ENCODE measurements around the gene HRCT1.

DNA sequence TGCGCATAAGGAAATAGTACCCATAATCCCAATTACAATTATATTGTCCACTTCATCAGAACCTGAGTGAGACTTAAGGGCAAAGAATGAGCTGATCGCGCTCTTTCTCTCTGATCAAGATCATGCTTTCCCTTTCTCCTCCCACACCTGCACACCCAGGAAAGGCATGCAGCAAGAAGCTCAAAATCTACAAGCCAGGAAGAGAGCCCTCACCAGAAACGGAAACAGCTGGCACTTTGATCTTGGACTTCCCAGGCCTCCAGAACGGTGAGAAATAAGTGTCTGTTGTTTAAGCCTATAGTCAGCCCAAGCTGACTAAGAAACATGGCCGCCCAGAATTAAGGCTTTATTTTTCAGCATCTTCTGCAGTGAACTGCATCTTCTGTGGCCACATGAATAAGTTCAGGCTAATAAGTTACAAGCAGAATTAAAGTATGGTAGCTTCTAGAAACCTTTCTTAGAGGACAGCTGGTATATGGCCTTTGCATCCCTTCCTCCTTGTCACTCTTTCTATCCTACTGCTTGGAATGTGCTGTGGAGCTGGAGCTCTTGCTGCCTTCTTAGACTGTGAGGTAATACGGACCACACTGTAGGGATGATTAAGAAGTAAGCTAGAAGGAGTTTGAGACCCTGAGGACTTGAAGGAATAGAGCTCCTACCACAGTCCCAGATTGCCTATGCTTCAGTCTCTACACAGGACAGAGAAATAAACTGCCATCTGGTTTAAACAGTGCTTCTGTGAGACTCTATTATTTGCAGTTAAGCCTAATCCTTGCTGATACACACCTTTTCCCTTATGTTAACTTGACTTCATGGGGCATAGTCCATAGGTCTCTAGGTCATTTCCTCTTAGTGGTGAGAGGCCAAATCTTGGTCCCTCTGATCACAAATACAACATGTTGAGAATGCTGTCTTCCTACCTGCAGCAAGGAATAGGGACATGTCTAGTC, 34.7 kb downstream of the HRCT1 start:
- TF ChIP-seq, protein P1, sequence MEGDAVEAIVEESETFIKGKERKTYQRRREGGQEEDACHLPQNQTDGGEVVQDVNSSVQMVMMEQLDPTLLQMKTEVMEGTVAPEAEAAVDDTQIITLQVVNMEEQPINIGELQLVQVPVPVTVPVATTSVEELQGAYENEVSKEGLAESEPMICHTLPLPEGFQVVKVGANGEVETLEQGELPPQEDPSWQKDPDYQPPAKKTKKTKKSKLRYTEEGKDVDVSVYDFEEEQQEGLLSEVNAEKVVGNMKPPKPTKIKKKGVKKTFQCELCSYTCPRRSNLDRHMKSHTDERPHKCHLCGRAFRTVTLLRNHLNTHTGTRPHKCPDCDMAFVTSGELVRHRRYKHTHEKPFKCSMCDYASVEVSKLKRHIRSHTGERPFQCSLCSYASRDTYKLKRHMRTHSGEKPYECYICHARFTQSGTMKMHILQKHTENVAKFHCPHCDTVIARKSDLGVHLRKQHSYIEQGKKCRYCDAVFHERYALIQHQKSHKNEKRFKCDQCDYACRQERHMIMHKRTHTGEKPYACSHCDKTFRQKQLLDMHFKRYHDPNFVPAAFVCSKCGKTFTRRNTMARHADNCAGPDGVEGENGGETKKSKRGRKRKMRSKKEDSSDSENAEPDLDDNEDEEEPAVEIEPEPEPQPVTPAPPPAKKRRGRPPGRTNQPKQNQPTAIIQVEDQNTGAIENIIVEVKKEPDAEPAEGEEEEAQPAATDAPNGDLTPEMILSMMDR (IDR thresholded peaks at IDR 0.05): no peak
- TF ChIP-seq POLR2A (IDR thresholded peaks at IDR 0.05): no peak

Measured in adrenal gland (tissue), 5 donors.